ENCODE measurements around the gene GLRA3.

- no peak for TF ChIP-seq REST (IDR thresholded peaks at IDR 0.05; ENCODE audit: insufficient read depth in 1 of 2, low read depth in 2 of 2, low read length in 2 of 2)
- no peak for TF ChIP-seq FOXP2 (optimal IDR thresholded peaks at IDR 0.05; ENCODE audit: borderline replicate concordance, extremely low read depth, extremely low read length, insufficient read depth)
- TF ChIP-seq POLR2AphosphoS5 (IDR thresholded peaks at IDR 0.05; ENCODE audit: low read depth, low read length), result no peak
- no peak for TF ChIP-seq SIN3A (IDR thresholded peaks at IDR 0.05; ENCODE audit: borderline replicate concordance, insufficient read depth, low read length)
- no peak for TF ChIP-seq TAF1 (IDR thresholded peaks at IDR 0.05; ENCODE audit: borderline replicate concordance, insufficient read depth, low read length)
Measured at GRCh38 chr4:174672276-174672675, 156.8 kb downstream of the GLRA3 start.

All from PFSK-1 (cell line).